Spleen (tissue), 11 donors: ENCODE results near the gene PTPN6. TPM values are rescaled to one million over a fixed set of nuclear protein-coding genes. Genes with fewer than 3 reads are reported as not detected.

Experiments used
- DNase-seq: peaks from one replicate; pipeline ENCODE4 v3.0.0-alpha.2; 2020
- H3K27ac ChIP-seq, 8 donors: fragments of 200-600 bp; sonication (generic) in 7 of 8; 1 replicate in 4 of 8; 2 replicates in 4 of 8; pipeline versions ENCODE4 v1.5.0 to v1.8.0; 2016 to 2021; ENCODE audit warnings: inconsistent platforms in 4 of 8, mild to moderate bottlenecking in 4 of 8, moderate library complexity in 1 of 8
- H3K27me3 ChIP-seq, 7 donors: fragments of 200-600 bp; sonication (generic) in 6 of 7; replicated peaks in 1 of 7; 1 replicate in 4 of 7; 2 replicates in 3 of 7; pipeline versions ENCODE4 v1.5.0 to v1.8.0; 2016 to 2021; ENCODE audit warnings: inconsistent platforms in 3 of 7, mild to moderate bottlenecking in 1 of 7
- H3K36me3 ChIP-seq, 6 donors: fragments of 200-600 bp; sonication (generic) in 5 of 6; 1 replicate in 4 of 6; 2 replicates in 2 of 6; pipeline versions ENCODE4 v1.5.0 to v1.8.0; 2016 to 2021; ENCODE audit warnings: inconsistent platforms in 2 of 6
- H3K4me1 ChIP-seq, 6 donors: fragments of 200-600 bp; sonication (generic) in 5 of 6; 1 replicate in 3 of 6; 2 replicates in 3 of 6; pipeline versions ENCODE4 v1.5.0 to v1.8.0; 2016 to 2021; ENCODE audit warnings: inconsistent platforms in 3 of 6
- H3K4me3 ChIP-seq, 8 donors: fragments of 200-600 bp; sonication (generic) in 7 of 8; 1 replicate in 4 of 8; 2 replicates in 4 of 8; pipeline versions ENCODE4 v1.5.0 to v1.8.0; 2016 to 2021; ENCODE audit warnings: inconsistent platforms in 4 of 8, mild to moderate bottlenecking in 4 of 8, moderate library complexity in 2 of 8
- H3K9me3 ChIP-seq, 8 donors: fragments of 200-600 bp; sonication (generic) in 7 of 8; 1 replicate in 4 of 8; 2 replicates in 4 of 8; pipeline versions ENCODE4 v1.5.0 to v1.8.0; 2016 to 2021; ENCODE audit warnings: inconsistent platforms in 4 of 8
- POLR2A ChIP-seq, 3 donors: fragments of 450-650 bp; IDR thresholded peaks; one replicate each; pipeline ENCODE4 v1.5.1; 2017; ENCODE audit warnings: antibody characterized with exemption in 3 of 3, mild to moderate bottlenecking in 1 of 3
- POLR2AphosphoS5 ChIP-seq, 3 donors: sonication (generic); formaldehyde crosslinking; IDR thresholded peaks; one replicate each; pipeline ENCODE4 v1.5.1; 2017; ENCODE audit warnings: antibody characterized with exemption in 3 of 3
- WGBS, 5 donors: extraction: QIAGEN DNeasy Blood & Tissue Kit in 3 of 5; methylation state at CpG; one replicate each; pipeline versions ENCODE4 v1.1.5 to v1.1.7; 2013 to 2018; 5-methylcytosine and 5-hydroxymethylcytosine counted together
- intact Hi-C: fragments of 100-400 bp; cut with DNase I; formaldehyde crosslinking; loops from one replicate; pipeline ENCODE4 v1.15.0; 2023; ENCODE audit warnings: low total_unique reads
- polyA plus RNA-seq, 3 donors: library from polyadenylated mRNA; stranded (reverse); fragments of 200-250 nt; gene quantifications; one replicate each; pipeline ENCODE4 v1.2.1, GENCODE V29; 2013
- total RNA-seq, 7 donors: library from RNA; depleted of rRNA in 3 of 7; stranded (reverse); fragments of >200 nt in 3 of 7; fragmentation: NEBNext Ultra II Directional in 4 of 7; extraction: Animal tissue kit (Norgen Biotek cat#: 25700) in 4 of 7; gene quantifications; one replicate each; pipeline versions ENCODE4 v1.1.0 to v1.2.1, GENCODE V29; 2016 to 2021
- TF ChIP-seq, protein P1 (sequence below), 11 experiments: fragments of 200-600 bp in 7 of 11; fragments of 450-650 bp in 4 of 11; sonication (generic) in 4 of 11; IDR thresholded peaks in 8 of 11; conservative IDR thresholded peaks in 3 of 11; 1 replicate in 7 of 11; 2 replicates in 4 of 11; pipeline versions ENCODE4 v1.4.0 to v1.8.0; 2016 to 2021; ENCODE audit warnings: antibody characterized with exemption in 11 of 11, inconsistent platforms in 4 of 11, mild to moderate bottlenecking in 1 of 11
- donor health status: healthy with polysubstance abuse.
- donor health status: DM: no; HTN: no; CAD: no; lungs with moderate emphysema.
- donor health status: DM: no; HTN: no; CAD: no.
- donor health status: Bipolar disorder and iron deficiency.
- donor health status: healthy.
- donor health status: DM: no; HTN: no; CAD: no.
- donor health status: DM: yes; HTN: yes; CAD: no.

PTPN6 gene
- total and polyA plus RNA-seq, 10 donors: 314 to 713 (median 426) TPM

DNA sequence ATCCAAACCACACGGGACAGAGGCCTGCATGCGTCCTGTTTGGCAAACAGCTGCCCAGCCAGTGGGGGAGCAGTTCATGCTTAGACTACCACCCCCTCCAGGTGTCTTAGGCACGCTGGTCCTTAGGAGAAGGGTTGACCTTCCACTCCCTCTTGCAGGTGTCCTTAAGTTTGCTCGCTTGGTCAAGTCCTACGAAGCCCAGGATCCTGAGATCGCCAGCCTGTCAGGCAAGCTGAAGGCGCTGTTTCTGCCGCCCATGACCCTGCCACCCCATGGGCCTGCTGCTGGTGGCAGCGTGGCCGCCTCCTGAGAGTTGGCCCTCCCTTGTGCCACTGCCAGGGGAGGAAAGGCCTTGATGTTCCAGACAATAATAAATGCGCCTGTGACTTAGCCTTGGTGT is 5.5 kb upstream of the PTPN6 start:
- peak overlapping the region; percentile 80 to 99 (median 96) for H3K27ac ChIP-seq
- intact Hi-C loops: loop anchor here (10.0 kb wide), 1 partner anchor 169 kb away; no protein-coding TSS in a partner anchor
- H3K27me3 ChIP-seq: no peaks in the 10 kb centered on the region
- TF ChIP-seq POLR2A (IDR thresholded peaks at IDR 0.05): no peak
- no peak for TF ChIP-seq POLR2AphosphoS5 (IDR thresholded peaks at IDR 0.05)
- TF ChIP-seq, protein P1, sequence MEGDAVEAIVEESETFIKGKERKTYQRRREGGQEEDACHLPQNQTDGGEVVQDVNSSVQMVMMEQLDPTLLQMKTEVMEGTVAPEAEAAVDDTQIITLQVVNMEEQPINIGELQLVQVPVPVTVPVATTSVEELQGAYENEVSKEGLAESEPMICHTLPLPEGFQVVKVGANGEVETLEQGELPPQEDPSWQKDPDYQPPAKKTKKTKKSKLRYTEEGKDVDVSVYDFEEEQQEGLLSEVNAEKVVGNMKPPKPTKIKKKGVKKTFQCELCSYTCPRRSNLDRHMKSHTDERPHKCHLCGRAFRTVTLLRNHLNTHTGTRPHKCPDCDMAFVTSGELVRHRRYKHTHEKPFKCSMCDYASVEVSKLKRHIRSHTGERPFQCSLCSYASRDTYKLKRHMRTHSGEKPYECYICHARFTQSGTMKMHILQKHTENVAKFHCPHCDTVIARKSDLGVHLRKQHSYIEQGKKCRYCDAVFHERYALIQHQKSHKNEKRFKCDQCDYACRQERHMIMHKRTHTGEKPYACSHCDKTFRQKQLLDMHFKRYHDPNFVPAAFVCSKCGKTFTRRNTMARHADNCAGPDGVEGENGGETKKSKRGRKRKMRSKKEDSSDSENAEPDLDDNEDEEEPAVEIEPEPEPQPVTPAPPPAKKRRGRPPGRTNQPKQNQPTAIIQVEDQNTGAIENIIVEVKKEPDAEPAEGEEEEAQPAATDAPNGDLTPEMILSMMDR (IDR thresholded peaks at IDR 0.05 in 8 of 11, conservative IDR thresholded peaks at IDR 0.05 in 3 of 11): no peak
- 54 to 77% (median 68%) methylated on average over 8 to 11 of the region's 11 CpGs for WGBS, 5 donors
- H3K4me1 ChIP-seq: peaks cover 53 to 94% (median 80%) of the 10 kb centered on the region in 6 donors
- H3K36me3 ChIP-seq: peaks cover 0 to 21% (median 4%) of the 10 kb centered on the region in 6 donors
- H3K9me3 ChIP-seq: no peaks in the 10 kb centered on the region
- DNase-seq: peak; percentile 79
- H3K4me3 ChIP-seq: peak overlapping the region in 6 of 8 donors; percentile 14 to 81 (median 36)

DNA sequence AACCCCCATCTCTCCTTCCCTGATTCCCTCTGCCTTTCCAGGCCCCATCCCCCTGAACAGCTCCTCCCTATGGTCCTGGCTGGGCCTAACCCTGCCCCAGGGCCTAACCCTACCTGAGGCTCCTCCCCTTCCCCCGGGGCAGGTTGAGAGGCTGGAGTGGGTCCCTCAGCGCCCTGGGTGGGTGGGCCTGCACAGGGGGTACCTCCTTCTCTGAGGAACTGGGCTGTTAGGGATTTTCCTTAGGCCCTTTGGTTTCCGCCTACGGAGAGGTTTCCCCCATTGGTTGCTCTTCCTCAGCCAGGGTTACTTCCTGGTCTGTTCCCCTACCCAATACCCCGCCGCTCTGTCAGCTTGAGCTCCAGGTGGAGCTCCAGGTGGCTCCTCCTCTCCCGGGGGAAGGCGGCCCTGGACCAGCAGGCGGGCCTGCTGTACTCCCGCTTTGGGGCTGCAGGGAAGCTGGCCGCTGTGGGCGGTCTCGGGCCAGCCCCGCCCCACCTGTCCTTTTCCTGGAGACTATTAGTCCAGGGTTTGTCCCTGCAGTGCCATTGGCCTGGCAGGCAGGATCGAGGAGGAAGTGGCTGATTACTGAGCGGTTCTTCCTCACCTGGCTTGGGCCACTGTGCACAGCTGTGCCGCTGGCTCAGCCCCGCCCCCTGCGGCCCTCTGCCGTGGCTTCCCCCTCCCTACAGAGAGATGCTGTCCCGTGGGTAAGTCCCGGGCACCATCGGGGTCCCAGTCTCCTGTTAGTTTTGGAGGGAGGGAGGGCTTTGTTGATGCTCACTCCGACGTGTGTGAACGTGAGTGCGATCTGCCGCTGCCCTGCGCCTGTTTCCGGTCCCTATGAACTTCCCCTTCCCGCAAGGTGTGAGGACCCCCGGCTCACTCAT is 4.9 kb upstream of the PTPN6 start:
- Histone ChIP-seq H3K4me1 (peaks cover 53 to 98% (median 85%) of the 10 kb centered on the region in 6 donors), H3K27ac (peak overlapping the region; percentile 80 to 99 (median 96)), H3K36me3 (peaks cover 0 to 14% (median 3%) of the 10 kb centered on the region in 6 donors), H3K27me3 (no peaks in the 10 kb centered on the region), H3K4me3 (peak overlapping the region; percentile 14 to 81 (median 34)), H3K9me3 (no peaks in the 10 kb centered on the region)
- DNase-seq: peak; percentile 96
- intact Hi-C loops: loop anchor here (10.0 kb wide), 1 partner anchor 169 kb away; no protein-coding TSS in a partner anchor
- TF ChIP-seq POLR2A (IDR thresholded peaks at IDR 0.05) (no peak), POLR2AphosphoS5 (IDR thresholded peaks at IDR 0.05) (peak; percentile 85 to 89 (median 86))
- TF ChIP-seq, protein P1 (IDR thresholded peaks at IDR 0.05 in 8 of 11, conservative IDR thresholded peaks at IDR 0.05 in 3 of 11): peak in 4 of 11 experiments; percentile 5 to 37 (median 12)
- 7 to 24% (median 13%) methylated on average over 30 to 32 of the region's 32 CpGs for WGBS, 5 donors

DNA sequence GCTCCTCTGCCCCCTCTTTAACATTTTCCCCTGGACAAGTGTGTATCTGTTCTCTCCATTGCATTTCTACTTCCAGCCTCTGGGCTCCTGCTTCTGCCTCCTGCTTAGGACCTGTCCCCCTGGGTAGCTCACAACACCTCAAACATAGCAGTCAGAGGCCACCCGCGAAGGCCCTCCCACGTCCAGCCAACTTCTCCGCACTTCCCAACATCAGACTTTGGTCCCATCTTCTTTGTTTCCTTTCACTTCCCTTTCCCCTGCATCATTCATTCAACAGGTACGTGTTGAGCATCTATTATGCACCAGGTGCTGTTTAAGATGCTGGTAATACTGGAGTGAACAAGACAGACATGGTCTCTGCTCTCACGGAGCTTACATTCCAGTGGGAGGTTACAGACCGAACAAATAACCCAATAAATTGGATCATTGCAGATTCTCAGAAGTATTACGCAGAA is 4.2 kb upstream of the PTPN6 start:
- no peaks in the 10 kb centered on the region for H3K27me3 ChIP-seq
- H3K9me3 ChIP-seq: no peaks in the 10 kb centered on the region
- no peak for DNase-seq
- H3K4me3 ChIP-seq: peak overlapping the region in 7 of 8 donors; percentile 14 to 81 (median 36)
- WGBS, 5 donors: 59 to 70% (median 64%) methylated on average over 8 of the region's 8 CpGs
- TF ChIP-seq POLR2AphosphoS5 (IDR thresholded peaks at IDR 0.05): no peak
- TF ChIP-seq, protein P1 (IDR thresholded peaks at IDR 0.05 in 8 of 11, conservative IDR thresholded peaks at IDR 0.05 in 3 of 11): no peak
- TF ChIP-seq POLR2A (IDR thresholded peaks at IDR 0.05): no peak
- peak overlapping the region; percentile 80 to 99 (median 96) for H3K27ac ChIP-seq
- peaks cover 53 to 93% (median 85%) of the 10 kb centered on the region in 6 donors for H3K4me1 ChIP-seq
- H3K36me3 ChIP-seq: peaks cover 0 to 9% (median 0%) of the 10 kb centered on the region in 6 donors
- intact Hi-C loops: loop anchor here (10.0 kb wide), 1 partner anchor 168 kb away; no protein-coding TSS in a partner anchor
